ENCODE data around the gene KCNN3.

KCNN3 gene

DNA sequence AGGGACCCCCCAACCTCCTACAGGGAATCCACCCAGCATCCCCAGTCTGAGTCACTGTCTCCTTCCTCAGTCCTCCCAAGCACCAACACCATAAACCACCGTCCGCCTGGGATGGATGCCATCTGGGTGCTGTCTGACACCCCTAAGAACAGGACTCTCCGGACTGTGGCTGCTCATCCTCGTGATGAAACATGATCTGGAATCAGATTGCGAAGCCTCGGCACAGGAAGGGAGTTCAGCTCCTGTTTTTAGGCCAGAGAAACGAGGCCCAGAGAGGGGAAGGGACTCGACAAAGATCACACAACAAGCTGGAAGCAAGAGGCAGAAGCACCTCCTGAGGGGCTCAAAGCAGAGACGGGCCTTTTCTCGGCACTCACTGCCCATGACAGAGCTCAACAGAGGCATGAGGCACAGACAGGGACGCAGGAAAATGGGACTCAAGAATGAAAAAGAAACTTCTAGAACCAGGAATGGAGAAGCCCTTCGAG lies 8.4 kb downstream of the KCNN3 start:
- DNase-seq (ENCODE audit: low read depth in 2 of 2, low spot score in 1 of 2) = no peak

DNA sequence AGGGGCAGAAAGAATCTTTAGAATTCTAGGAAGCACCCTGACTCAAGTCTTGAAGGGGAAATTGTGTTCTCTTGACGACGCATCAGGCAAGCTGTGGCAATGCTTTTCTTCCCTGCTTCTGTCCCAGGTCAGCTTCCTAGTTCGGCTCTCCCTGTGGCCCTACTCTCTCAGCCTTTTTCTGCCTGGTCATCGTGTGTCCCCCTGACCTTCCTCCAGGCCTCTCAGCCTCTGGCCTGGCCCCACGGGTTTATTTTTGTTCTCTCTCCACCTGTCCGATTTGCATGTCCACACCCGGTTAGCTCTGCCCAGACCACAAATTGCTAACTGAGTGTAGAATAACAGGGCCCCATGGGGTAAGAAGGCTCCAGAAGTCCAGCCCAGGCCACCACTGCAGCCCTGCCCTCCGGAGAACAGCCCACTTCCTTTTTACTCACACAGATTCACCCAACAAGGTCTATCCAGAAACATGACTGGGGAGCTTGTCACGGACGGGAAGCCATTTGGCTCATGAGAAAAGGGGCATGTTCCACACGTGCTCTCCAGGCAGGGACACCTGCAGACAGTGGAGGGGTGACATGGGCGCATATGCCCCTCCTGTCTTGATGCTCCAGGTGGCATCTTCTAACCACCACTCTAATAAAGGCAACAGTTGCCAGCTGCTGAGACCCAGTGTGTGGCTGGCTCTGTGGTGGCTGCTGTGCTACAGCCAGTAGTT lies 9.8 kb downstream of the KCNN3 start:
- no peak for DNase-seq (ENCODE audit: low read depth in 2 of 2, low spot score in 1 of 2)

DNA sequence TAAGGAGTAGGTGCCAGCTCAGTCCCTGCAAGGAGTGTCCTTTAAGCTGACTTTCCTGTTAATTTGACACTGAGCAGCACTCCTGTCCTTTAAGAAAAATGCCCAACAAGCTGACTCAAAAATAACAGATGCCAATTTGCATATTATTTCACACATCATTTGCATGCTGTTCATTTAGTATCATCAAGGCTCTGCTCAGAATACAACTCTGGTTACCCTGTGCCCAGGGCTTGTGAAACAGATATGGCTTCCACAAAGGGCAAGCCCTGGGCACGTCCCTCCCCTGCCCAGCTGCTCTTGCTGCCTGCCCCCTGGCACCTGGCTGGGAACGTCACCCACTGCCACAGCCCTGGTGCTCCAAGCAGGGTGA lies 10.3 kb downstream of the KCNN3 start:
- DNase-seq (ENCODE audit: low read depth in 2 of 2, low spot score in 1 of 2) = no peak

DNA sequence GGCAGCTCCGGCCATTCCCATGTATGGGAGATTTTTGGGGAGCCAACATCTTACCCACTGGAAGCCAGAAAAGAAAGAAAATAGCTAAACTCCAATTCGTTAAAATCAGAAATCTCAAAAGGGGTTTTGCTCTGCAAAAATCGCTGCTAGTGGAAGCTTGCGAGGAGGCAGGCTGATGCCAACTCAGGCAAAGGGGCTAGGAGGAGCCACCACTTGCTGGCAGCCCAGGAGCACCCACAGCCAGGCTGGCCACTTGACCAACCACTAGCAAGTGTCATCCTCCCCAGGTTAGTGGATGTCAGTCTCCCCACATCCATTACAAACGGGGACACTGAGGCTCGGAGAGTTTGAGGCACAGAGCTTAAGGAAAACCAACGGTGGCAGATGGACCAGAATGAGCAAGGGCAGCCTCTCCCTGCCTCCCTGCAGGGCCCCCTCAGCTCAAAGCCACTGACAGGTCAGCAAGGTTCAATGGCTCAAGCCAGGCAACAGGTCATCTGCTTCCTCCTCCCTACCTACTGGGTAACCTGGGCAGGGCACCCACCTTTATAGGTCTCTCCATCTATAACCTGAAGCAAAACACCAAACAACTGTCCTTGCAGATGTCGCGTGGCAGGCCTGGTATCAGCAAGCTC lies 10.8 kb downstream of the KCNN3 start:
- DNase-seq (ENCODE audit: low read depth in 2 of 2, low spot score in 1 of 2) = no peak

DNA sequence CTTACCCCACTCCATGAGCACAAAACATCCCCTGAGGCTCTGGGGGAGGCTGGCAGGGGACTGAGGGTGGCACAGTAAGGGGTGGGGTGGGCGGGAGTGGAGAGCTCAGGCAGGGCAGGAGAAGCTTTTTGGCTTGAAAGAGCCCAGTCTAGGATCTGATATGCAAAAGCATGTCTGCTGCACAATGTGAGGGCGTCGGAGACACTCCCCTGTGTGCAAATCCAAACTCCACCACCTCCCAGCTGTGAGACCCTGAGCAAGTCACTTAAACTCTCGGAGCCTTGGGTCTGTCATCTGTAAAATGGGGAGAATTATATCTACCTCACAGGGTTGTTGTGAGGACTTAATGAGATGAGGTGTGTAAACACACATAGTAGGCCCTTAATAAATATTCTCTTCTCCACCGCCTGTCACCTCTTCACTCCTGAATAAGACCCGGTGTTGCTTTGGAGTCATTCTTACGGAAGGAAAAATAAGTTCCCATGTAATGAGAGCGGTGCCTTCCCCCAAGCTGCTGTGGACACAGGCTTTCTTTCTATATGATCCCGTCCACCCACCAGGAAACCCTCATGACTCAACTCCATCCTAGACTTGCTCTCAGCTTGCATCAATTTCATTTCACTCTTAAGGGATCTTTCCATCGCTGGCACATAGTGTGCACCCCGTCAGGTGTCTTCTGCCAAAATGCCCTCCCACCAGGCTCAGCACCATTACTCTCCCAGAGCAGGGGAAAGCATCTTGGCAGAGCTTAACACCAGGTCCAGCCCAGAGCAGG lies 12.5 kb downstream of the KCNN3 start:
- no peak for DNase-seq (ENCODE audit: low read depth in 2 of 2, low spot score in 1 of 2)

DNA sequence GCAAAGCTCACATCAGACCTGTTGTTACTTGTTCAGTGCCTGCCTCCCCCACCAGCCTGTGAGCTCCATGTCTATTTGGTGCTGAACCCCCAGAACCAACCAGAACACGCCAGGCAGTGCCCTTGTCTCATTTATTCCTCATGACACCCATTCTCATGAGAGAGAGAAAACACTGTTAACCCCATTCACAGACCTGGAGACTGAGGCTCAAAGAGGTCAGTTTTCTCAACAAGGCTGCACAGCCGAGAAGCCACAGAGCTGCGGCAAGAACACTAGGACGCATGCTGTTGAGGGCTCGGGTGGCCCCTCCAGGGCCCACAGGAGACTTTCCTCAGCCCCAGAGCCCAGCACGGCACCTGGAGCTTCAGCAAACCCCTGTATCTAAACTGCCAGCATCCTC lies 13.1 kb downstream of the KCNN3 start:
- no peak for DNase-seq (ENCODE audit: low read depth in 2 of 2, low spot score in 1 of 2)

DNA sequence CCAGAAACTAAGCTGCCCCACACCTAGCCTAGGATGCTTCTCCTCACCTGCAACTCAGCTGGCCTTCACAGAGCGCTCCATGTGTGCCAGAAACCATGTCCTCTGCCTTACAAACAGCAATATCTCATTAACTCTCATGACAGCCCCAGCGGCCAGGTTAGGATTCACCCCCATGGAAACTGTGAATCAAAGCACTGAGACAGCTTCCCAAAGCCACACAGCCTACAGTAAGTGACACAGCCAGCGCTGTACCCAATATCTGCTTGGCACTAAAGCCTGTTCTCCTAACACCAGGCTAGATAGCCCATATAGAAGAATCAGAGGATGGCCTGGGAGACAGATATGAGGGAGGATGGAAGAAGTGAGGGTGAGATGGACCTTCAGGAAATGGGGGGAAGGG lies 13.5 kb downstream of the KCNN3 start:
- no peak for DNase-seq (ENCODE audit: low read depth in 2 of 2, low spot score in 1 of 2)

DNA sequence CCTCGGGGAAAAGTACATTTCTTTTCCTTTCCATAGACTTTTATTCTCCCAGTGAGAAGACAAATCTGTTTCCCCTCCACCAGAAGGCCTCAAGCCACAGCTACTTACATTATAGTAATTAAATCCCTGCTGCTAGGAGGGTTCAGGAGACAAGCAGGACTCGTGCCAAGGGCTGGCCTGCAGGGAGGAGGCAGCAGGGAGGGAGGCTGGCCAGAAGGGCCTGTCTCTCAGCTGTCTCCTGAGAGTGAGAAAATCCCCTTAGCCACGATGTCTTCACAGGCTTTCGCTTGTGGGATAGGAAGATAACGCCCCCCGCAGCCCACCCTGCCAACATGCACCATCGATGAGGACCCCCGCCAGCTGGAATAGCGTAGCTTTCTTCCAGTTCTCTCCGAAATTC lies 14.0 kb downstream of the KCNN3 start:
- no peak for DNase-seq (ENCODE audit: low read depth in 2 of 2, low spot score in 1 of 2)

DNA sequence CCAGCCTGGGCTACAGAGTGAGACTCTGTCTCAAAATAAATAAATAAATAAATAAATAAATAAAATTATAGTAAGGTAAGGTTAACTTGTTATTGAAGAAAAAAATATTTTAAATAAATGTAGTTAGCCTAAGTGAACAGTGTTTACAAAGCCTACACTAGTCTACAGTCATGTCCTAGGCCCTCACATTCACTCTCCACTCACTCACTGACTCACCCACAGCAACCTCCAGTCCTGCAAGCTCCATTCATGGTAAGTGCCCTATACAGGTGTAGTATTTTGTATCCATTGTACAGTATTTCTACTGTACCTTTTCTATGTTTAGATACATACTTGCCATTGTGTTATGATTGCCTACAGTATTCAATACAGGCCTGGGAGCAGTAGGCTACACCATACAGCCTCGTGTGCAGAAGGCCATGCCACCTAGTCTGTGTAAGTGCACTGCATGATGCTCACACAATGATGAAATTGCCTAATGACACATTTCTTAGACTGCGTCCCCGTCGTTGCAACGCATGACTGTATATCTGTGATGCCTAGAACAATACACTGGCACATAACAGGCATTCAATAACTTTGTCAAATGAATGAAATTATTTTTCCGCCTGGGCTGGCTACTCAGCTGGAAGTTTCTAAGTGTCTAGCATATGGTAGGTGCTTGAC lies 14.8 kb downstream of the KCNN3 start:
- DNase-seq (ENCODE audit: low read depth in 2 of 2, low spot score in 1 of 2) = no peak

DNA sequence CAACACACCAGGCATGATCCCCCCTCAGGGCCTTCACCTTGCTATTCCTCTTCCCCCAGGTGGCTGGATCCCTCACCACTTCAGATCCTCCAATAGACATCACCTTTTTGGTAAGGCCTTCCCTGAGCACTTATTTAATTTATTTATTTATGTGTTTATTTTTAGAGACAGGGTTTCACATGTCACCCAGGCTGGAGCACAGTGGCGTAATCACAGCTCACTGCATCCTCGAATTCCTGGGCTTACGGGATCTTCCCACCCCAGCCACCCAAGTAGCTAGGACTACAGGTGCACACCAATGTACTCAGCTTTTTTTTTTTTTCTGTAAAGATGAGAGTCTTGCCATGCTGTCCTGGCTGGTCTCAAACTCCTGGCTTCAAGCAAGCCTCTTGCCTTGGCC lies 17.2 kb downstream of the KCNN3 start:
- DNase-seq (ENCODE audit: low read depth in 2 of 2, low spot score in 1 of 2) = no peak

DNA sequence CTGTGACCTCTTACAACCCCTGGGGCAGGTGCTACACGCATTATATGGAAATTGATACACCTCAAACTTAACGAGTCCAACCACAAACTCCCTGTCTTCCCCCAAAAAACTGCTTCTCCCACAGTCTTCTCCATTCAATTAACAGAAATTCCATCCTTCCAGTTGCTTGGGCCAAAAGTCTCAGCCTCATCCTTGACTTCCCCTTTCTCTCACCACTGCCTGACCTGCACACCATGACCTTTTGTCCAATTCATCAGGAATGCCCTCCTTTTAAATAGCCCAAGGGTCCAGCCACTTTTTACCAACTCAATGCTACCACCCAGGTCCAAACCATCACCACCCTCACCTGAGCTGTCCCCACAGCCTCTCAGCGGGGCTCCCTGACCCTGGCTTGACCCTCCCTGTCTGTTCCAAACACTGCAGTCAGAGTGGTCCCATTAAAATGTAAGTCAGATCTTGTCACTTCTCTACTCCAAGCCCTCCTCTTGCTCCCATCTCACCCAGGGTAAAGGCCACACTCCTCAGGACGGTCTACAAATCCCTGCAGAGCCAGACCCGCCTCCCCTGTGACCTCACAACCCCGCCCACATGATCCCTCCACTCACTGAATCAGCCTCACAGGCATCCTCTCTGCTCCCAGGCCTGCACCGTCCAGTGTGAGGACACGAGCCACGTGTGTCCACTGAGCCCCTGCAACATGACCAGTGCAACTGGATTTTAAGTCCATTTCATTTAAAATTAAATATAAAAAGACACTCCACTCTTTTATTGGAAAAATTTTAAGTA lies 18.5 kb downstream of the KCNN3 start:
- no peak for DNase-seq (ENCODE audit: low read depth in 2 of 2, low spot score in 1 of 2)

DNA sequence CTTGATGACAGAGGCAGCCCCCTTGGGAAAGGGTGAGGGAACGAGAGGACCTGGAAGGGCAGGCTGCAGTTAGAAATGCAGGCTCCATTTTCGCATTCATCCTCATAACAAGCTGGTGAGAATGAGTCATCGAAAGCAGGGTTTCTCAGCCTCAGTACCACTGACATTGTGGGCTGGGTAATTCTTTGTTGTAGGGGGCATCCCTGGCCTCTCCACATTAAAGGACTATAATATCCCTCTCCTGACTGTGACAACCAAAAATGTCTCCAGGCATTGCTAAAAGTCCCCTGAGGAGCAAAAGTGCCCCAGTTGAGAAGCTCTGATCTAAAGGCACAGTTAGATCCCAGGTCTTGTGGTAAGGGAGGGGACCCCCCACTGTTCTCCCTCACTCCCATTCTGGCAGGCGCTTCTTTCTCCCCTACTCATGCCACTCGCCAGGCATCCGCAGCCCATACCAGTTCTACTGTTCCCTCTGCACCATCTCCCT lies 20.4 kb downstream of the KCNN3 start:
- DNase-seq (ENCODE audit: low read depth in 2 of 2, low spot score in 1 of 2) = no peak

DNA sequence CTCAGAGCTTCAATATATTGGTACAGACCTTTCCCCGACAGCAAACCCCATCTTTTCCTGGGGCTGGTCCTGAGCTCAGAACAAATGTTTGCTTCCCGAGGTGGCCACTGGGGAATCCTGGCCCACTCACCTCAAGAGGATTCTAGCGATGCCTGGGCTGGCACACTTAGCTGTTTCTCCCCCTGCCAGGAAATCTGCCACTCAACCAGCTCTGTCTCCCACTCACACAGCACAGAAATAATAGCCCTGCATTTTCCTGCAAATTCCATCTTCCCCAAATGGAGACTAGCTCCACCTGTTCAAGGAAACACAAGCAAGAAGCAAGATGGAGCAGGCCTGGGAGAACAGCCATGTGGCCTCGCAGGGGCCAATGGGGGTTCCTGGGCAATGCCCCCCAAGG lies 21.1 kb downstream of the KCNN3 start:
- no peak for DNase-seq (ENCODE audit: low read depth in 2 of 2, low spot score in 1 of 2)

DNA sequence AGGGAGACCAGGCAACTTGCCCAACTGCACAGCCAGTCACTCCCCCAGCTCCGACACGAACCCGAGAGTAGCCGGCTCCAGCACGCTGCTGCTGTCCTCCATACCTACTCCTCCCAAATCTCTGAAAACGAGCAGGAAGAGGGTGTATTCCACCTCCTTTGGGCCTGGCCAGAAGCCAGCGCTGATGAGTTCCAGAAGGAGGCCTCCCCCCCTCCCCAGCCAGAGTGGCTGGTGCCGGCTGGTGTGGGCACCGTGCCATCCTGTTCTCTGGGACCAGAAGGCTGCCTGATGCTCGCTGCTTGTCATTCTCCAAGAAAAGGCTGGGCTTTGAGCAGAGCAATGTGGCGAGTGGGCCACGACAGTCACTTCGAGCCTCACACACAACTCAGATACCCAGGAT lies 22.2 kb downstream of the KCNN3 start:
- no peak for DNase-seq (ENCODE audit: low read depth in 2 of 2, low spot score in 1 of 2)

DNA sequence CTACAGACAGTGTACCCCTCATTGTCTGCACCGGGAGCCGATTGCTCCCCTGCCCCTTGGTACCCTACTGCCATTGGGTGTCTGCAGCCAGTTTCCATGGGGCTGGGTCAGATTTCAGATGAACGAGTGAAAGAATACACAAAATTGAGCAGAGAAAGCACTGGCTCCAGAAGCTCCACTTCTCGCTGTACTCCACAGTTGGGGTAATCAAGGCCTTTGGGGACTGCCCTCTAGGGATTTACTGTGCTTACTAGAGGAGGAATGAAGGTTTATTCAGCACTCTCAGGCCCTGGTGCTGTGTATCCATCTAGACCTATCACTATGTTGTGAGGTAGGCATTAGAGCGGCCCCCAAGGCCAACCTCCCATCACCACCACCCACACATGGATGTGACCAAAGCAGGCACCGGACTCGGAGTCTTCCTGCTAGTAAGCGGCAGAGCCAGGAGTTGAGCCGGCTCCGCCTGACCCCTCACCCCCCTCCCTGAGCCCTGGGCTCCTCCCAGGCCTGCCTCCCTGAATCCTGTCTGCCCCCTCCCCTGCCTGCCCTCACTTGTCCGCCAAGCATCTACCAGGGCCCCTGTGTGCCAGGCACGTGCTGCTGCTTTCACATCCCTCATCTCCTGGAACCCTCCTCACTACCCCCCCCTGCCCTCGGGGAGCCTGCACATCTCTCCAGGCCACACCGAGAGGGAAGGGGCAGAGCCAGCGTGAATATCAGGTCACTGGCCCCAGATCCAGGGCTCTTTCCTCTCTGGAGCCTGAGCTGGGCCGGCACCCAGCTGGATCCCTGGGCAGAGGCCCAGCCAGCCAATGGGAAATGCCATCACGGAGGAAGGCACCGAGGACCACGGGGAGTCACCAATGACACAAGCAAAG lies 23.3 kb downstream of the KCNN3 start:
- no peak for DNase-seq (ENCODE audit: low read depth in 2 of 2, low spot score in 1 of 2)

DNA sequence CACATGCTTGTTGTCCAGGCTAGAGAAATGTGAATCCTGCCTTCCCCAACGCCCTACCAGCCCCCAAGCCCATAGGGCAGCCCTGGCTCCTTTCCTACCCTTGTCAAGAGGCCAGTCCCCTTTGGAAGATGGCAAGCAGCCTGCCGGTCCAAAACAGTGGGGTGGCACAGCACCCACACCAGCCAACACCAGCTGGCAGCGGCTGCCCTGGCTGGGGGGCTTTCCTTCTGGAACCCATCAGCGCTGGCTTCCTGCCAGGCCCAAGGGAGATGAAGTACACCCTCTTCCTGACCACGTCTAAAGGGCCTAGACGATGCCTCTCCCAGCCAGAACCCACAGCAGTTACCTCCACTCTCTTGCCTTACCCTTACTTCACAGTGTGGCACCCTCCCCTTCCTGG lies 24.2 kb downstream of the KCNN3 start:
- DNase-seq (ENCODE audit: low read depth in 2 of 2, low spot score in 1 of 2) = no peak

DNA sequence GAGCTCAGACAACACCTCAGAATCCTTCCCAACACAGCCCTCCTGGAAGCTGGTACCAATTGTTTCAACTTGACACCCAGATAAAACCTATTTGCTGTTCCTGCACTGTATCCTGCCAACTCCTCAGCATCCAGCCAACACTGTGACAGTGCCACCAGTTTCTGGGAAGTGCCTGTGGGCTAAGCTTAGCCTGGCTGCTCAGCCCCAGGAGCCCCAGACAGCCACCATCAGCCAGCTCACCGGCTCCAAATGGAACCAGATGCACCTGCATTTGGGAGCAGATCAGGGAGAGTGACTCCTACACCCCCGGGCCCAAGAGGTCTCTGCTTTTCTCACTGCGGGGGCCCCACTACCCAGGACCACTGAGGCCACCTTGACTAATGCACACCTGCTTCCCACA lies 24.9 kb downstream of the KCNN3 start:
- DNase-seq (ENCODE audit: low read depth in 2 of 2, low spot score in 1 of 2) = no peak

DNA sequence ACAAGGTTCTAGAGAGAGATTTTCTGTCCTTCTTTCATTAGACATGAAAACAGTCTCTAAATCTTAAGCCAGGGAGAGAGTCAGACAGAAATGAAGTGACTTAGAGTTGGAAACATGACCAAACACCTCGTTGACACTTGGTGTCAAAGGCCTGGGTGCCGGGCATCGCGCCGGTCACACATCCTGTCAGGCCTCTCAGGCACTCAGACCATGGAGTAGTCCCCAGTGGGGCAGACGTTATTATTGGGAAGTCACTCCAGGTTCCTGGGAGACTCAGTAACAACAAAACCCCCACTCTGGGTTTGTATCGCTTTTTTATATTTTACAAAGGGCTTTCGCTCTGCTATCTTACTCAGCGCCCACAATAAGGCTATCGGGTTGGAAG lies 25.8 kb downstream of the KCNN3 start:
- no peak for DNase-seq (ENCODE audit: low read depth in 2 of 2, low spot score in 1 of 2)

DNA sequence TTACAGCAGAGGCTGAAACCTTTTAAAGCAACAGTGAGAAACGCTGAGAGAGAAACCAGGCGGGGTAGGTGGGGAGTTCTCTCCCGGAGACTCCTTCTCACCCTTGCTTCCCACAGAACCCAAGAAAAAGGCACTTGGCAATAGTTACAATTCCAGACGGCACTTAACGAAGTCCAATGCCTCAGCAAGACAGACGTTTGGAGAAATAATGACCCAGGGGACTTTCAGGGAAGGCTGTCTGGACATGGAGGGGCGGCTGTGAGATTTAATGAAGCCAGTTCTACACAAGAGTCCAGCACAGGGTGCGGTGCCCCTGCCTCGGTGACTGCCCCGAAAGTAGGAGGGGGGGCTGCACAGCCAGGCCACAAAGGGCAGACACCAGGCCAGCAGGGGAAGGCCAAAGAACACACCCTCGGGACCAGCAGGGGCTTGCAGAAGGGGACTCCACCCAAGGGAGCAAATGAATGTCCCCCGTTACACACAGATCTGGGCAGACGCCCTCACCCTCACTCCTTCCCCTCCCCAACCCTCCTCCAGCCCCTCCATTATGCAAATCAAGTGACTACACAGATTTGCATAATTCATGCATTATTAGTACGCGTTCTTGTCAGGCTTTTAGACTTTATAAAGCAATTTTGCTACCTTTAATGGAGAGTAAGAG lies 26.3 kb downstream of the KCNN3 start:
- DNase-seq (ENCODE audit: low read depth in 2 of 2, low spot score in 1 of 2) = no peak

All from stimulated activated CD8-positive, alpha-beta memory T cell treated with anti-CD3 and anti-CD28 coated beads, Interleukin-4, amount 100 ng/mL, for 1 hour (primary cell).